Vagina (tissue), 2 donors: ENCODE data around the gene CREB3L2.

Experiments
- CTCF ChIP-seq, 3 experiments: fragments of 450-650 bp in 2 of 3; fragments of 200-600 bp in 1 of 3; sonication (generic) in 1 of 3; IDR thresholded peaks; one replicate each; pipeline ENCODE4 v1.5.1; 2017 to 2019; ENCODE audit warnings: antibody characterized with exemption in 3 of 3, mild to moderate bottlenecking in 2 of 3, moderate library complexity in 2 of 3
- POLR2A ChIP-seq, 2 donors: fragments of 450-650 bp; IDR thresholded peaks; one replicate each; pipeline ENCODE4 v1.6.1; 2017; ENCODE audit warnings: antibody characterized with exemption in 2 of 2, mild to moderate bottlenecking in 2 of 2, moderate library complexity in 2 of 2
- POLR2AphosphoS5 ChIP-seq, 2 donors: sonication (generic); formaldehyde crosslinking; IDR thresholded peaks; one replicate each; pipeline ENCODE4 v1.9.0; 2017; ENCODE audit warnings: antibody characterized with exemption in 2 of 2, mild to moderate bottlenecking in 2 of 2, low read depth in 1 of 2; ENCODE audit not compliant: insufficient read depth in 1 of 2

GRCh38 chr7:137878333-137878961, 123.4 kb downstream of the CREB3L2 start:
- TF ChIP-seq POLR2AphosphoS5 (IDR thresholded peaks at IDR 0.05; ENCODE audit: insufficient read depth in 1 of 2, low read depth in 1 of 2) (peak in 1 of 2 donors; percentile 23), CTCF (IDR thresholded peaks at IDR 0.05) (no peak), POLR2A (IDR thresholded peaks at IDR 0.05) (no peak)
